Measurements from ENCODE around the gene CTRL. TPM values are rescaled to one million over a fixed set of nuclear protein-coding genes. Genes with fewer than 3 reads are reported as not detected.
A peak's percentile ranks its signal among the peaks of the same experiment; 100 is the strongest.
"Not testable (repeated sequence)": the region's sequence is repeated elsewhere in the genome, so short reads cannot be mapped to it uniquely, and the experiment has no call there.

The CTRL gene
- total and polyA plus RNA-seq, 5 donors from 2014 or later: 0.21 to 8.0 (median 1.1) TPM

GRCh38 chr16:67915496-67915769 lies 16.2 kb downstream of the CTRL start:
- ATAC-seq (ENCODE audit: low read depth in 2 of 2); H3K27me3 ChIP-seq (ENCODE audit: control insufficient read depth, insufficient read depth, low read length); H3K4me1 ChIP-seq (ENCODE audit: control insufficient read depth, insufficient read depth, low read length, poor library complexity, severe bottlenecking); H3K9me3 ChIP-seq (ENCODE audit: control insufficient read depth in 2 of 2, low read length in 2 of 2); H3K27me3 Mint-ChIP-seq; H3K4me3 Mint-ChIP-seq; H3K27ac ChIP-seq (ENCODE audit: insufficient read depth, low read length, poor library complexity, severe bottlenecking); DNase-seq; H3K9me3 Mint-ChIP-seq; H3K4me3 ChIP-seq (ENCODE audit: low read depth, low read length): not testable (repeated sequence)
- Mint-ChIP-seq H3K27ac (peak overlapping the region in 2 of 3 donors; percentile 48 to 88), H3K4me1 (peaks cover 0 to 35% (median 24%) of the 10 kb centered on the region in 4 donors), H3K36me3 (peaks cover 29% of the 10 kb centered on the region)
- H3K36me3 ChIP-seq (ENCODE audit: control insufficient read depth, insufficient read depth, low read length): peaks cover 25% of the 10 kb centered on the region

DNA sequence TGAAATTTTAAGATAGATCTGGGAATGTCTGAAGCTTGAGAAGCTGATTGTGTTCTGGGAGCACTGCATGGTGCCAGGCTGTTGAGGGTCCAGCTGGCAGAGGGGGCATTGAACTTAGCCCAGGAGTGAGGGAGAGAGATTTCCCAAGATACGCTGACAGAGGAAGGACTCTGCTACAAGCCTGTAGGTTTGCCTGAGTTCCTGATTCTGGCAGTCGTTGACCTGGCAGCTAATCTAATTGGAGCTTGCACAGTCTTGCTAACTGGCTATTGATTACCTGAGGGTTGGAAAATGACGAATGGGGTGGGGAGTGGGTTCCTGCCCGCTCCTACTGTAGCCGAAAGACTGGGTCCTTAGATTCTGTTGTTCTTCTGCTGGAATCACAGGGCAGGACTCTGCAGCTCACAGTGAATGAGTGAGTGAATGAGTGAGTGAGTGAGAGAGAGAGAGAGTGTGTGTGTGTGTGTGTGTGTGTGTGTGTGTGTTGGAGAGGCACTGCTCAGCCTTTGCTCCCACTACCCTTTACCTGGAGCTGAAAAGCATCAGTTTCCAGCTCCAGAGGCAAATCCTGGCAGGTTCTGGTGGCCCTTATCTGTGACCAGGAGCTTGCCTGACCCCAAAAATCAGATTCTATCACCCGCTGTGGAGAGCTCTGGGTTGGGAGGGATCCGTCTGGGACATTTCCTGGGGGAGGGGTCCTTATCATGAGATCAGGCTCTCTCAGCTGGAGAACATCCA lies 16.7 kb downstream of the CTRL start:
- ATAC-seq (ENCODE audit: low read depth in 2 of 2) (no peak), DNase-seq (no peak)
- Mint-ChIP-seq H3K4me1 (peaks cover 0 to 38% (median 24%) of the 10 kb centered on the region in 4 donors), H3K9me3 (peaks cover 0 to 3% (median 0%) of the 10 kb centered on the region in 7 donors), H3K27me3 (no peaks in the 10 kb centered on the region), H3K4me3 (no peak overlapping the region), H3K36me3 (peaks cover 29% of the 10 kb centered on the region), H3K27ac (peak overlapping the region; percentile 48 to 88 (median 59))
- Histone ChIP-seq H3K36me3 (ENCODE audit: control insufficient read depth, insufficient read depth, low read length) (peaks cover 26% of the 10 kb centered on the region), H3K27ac (ENCODE audit: insufficient read depth, low read length, poor library complexity, severe bottlenecking) (no peak overlapping the region), H3K27me3 (ENCODE audit: control insufficient read depth, insufficient read depth, low read length) (no peaks in the 10 kb centered on the region), H3K4me3 (ENCODE audit: low read depth, low read length) (no peak overlapping the region), H3K4me1 (ENCODE audit: control insufficient read depth, insufficient read depth, low read length, poor library complexity, severe bottlenecking) (peaks cover 3% of the 10 kb centered on the region), H3K9me3 (ENCODE audit: control insufficient read depth in 2 of 2, low read length in 2 of 2) (no peaks in the 10 kb centered on the region)

DNA sequence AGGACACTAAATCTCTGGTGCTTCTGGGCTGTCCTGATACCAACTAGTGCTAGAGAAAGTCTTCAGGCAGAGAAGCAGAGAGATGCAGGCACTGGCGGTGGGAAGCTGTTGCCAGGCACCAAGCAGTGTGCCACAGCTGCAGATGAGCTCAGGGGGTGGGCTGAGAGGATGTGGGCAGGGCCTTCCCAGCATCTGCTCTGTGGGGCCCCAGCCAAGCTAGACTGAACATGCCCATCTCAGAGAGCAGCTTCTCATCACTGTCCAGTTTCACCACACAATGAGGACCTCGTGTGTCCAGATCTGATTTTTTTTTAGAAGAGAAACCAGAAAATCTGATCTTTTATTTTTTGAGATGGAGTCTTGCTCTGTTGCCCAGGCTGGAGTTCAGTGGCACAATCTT lies 21.5 kb downstream of the CTRL start:
- Histone ChIP-seq H3K9me3 (ENCODE audit: control insufficient read depth in 2 of 2, low read length in 2 of 2) (no peaks in the 10 kb centered on the region), H3K4me3 (ENCODE audit: low read depth, low read length) (no peak overlapping the region), H3K4me1 (ENCODE audit: control insufficient read depth, insufficient read depth, low read length, poor library complexity, severe bottlenecking) (no peaks in the 10 kb centered on the region), H3K27ac (ENCODE audit: insufficient read depth, low read length, poor library complexity, severe bottlenecking) (no peak overlapping the region), H3K36me3 (ENCODE audit: control insufficient read depth, insufficient read depth, low read length) (peaks cover 22% of the 10 kb centered on the region), H3K27me3 (ENCODE audit: control insufficient read depth, insufficient read depth, low read length) (no peaks in the 10 kb centered on the region)
- Mint-ChIP-seq H3K36me3 (peaks cover 19% of the 10 kb centered on the region), H3K27ac (peak overlapping the region in 1 of 3 donors; percentile 38), H3K4me1 (peaks cover 3 to 22% (median 7%) of the 10 kb centered on the region in 4 donors), H3K27me3 (no peaks in the 10 kb centered on the region), H3K4me3 (no peak overlapping the region), H3K9me3 (no peaks in the 10 kb centered on the region)
- peak in 1 of 3 donors; percentile 47 for DNase-seq
- ATAC-seq (ENCODE audit: low read depth in 2 of 2): peak; percentile 70 to 77

- no peaks in the 10 kb centered on the region for H3K4me1 ChIP-seq (ENCODE audit: control insufficient read depth, insufficient read depth, low read length, poor library complexity, severe bottlenecking)
Observed at GRCh38 chr16:67909056-67909742, 22.5 kb downstream of the CTRL start.

DNA sequence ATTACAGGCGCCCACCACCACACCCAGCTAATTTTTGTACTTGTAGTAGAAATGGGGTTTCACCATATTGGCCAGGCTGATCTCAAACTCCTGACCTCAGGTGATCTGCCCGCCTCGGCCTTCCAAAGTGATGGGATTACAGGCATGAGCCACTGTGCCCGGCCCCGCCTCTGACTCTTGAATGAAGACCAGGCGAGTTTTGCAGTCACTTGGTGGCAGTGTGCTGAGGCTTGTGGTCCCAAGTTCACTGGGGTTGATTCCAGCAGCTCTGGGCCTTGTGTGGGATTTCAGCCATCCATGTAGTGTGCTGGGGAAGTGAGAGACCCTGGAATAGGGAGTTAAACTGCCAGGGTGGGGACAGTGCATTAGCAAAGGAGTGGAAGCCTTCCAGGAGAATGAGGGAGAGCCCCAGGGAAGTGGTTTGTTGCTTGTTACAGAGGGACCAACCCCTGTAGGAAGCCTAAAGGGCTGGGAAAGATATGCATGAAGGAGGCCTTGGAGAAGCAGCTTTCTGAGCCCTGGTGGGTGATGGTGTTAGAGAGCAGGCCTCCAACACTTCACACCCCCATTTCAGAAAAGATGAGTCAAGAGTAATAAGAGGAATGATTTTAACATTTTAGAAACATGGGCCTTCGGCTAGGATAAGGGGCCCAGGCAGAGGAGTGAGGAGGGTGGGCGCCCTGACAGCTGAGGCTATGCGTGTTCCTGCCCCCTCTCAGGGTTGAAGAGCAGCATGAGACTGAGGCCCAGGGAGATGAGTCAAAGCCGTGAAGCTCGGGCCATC lies 24.1 kb downstream of the CTRL start:
- Histone ChIP-seq H3K27ac (ENCODE audit: insufficient read depth, low read length, poor library complexity, severe bottlenecking) (no peak overlapping the region), H3K4me3 (ENCODE audit: low read depth, low read length) (no peak overlapping the region), H3K4me1 (ENCODE audit: control insufficient read depth, insufficient read depth, low read length, poor library complexity, severe bottlenecking) (no peaks in the 10 kb centered on the region), H3K9me3 (ENCODE audit: control insufficient read depth in 2 of 2, low read length in 2 of 2) (no peaks in the 10 kb centered on the region), H3K36me3 (ENCODE audit: control insufficient read depth, insufficient read depth, low read length) (peaks cover 22% of the 10 kb centered on the region), H3K27me3 (ENCODE audit: control insufficient read depth, insufficient read depth, low read length) (no peaks in the 10 kb centered on the region)
- Mint-ChIP-seq H3K9me3 (no peaks in the 10 kb centered on the region), H3K4me3 (no peak overlapping the region), H3K27ac (peak overlapping the region in 2 of 3 donors; percentile 20 to 95), H3K4me1 (peaks cover 6 to 25% (median 9%) of the 10 kb centered on the region in 4 donors), H3K36me3 (peaks cover 16% of the 10 kb centered on the region), H3K27me3 (no peaks in the 10 kb centered on the region)
- ATAC-seq (ENCODE audit: low read depth in 2 of 2) (no peak), DNase-seq (no peak)

More at GRCh38 chr16:67909056-67909742, 22.5 kb downstream of the CTRL start:
- Mint-ChIP-seq H3K9me3 (no peaks in the 10 kb centered on the region), H3K36me3 (peaks cover 14% of the 10 kb centered on the region), H3K4me3 (no peak overlapping the region), H3K27me3 (no peaks in the 10 kb centered on the region), H3K27ac (peak overlapping the region in 2 of 3 donors; percentile 15 to 71), H3K4me1 (peaks cover 6 to 19% (median 7%) of the 10 kb centered on the region in 4 donors)
- Histone ChIP-seq H3K9me3 (ENCODE audit: control insufficient read depth in 2 of 2, low read length in 2 of 2) (no peaks in the 10 kb centered on the region), H3K36me3 (ENCODE audit: control insufficient read depth, insufficient read depth, low read length) (peaks cover 22% of the 10 kb centered on the region), H3K4me3 (ENCODE audit: low read depth, low read length) (no peak overlapping the region), H3K27me3 (ENCODE audit: control insufficient read depth, insufficient read depth, low read length) (no peaks in the 10 kb centered on the region), H3K27ac (ENCODE audit: insufficient read depth, low read length, poor library complexity, severe bottlenecking) (no peak overlapping the region)
- no peak for ATAC-seq (ENCODE audit: low read depth in 2 of 2)
- no peak for DNase-seq

DNA sequence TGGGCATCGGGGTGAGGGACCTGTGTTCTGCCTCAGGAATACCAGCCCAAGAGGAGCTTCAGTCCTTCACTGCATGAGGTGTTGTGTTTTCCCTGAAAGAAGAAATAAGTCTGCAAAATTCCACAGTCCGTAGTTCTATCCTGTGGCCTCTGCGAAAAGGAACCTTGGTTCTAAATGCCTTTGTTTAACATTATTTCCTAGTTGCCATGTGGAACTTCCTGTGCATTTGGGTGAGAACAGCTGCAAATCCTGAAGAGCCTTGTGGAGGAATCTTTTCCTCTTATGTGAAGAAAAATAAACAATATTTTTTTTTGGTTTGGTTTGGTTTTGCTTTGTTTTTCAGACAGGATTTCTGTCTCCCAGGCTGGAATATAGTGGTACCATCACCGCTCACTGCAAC lies 28.8 kb downstream of the CTRL start:
- H3K27ac ChIP-seq (ENCODE audit: insufficient read depth, low read length, poor library complexity, severe bottlenecking): no peak overlapping the region
- Mint-ChIP-seq H3K4me1 (peaks cover 6 to 34% (median 15%) of the 10 kb centered on the region in 4 donors), H3K4me3 (no peak overlapping the region), H3K36me3 (peaks cover 13% of the 10 kb centered on the region), H3K27ac (peak overlapping the region in 1 of 3 donors; percentile 58), H3K9me3 (no peaks in the 10 kb centered on the region), H3K27me3 (no peaks in the 10 kb centered on the region)
- ATAC-seq (ENCODE audit: low read depth in 2 of 2): no peak
- H3K9me3 ChIP-seq (ENCODE audit: control insufficient read depth in 2 of 2, low read length in 2 of 2): no peaks in the 10 kb centered on the region
- H3K4me1 ChIP-seq (ENCODE audit: control insufficient read depth, insufficient read depth, low read length, poor library complexity, severe bottlenecking): no peaks in the 10 kb centered on the region
- no peaks in the 10 kb centered on the region for H3K36me3 ChIP-seq (ENCODE audit: control insufficient read depth, insufficient read depth, low read length)
- no peak for DNase-seq
- no peak overlapping the region for H3K4me3 ChIP-seq (ENCODE audit: low read depth, low read length)
- H3K27me3 ChIP-seq (ENCODE audit: control insufficient read depth, insufficient read depth, low read length): no peaks in the 10 kb centered on the region

DNA sequence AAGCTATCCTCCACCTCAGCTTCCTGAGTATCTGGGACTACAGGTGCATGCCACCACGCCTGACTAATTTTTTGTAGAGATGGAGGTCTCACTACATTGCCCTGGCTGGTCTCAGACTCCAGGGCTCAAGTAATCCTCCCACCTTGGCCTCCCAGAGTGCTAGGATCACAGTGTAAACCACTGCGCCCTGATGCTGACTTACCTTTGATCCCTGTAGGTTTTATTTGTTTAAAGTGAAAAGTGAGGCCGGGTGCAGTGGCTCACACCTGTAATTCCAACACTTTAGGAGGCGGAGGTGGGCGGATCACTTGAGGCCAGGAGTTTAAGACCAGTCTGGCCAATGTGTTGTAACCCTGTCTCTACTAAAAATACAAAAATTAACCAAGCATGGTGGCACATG lies 29.9 kb downstream of the CTRL start:
- DNase-seq (no peak), ATAC-seq (ENCODE audit: low read depth in 2 of 2) (no peak)
- no peak overlapping the region for H3K4me3 Mint-ChIP-seq
- H3K27ac Mint-ChIP-seq: no peak overlapping the region
- H3K4me1 Mint-ChIP-seq: peaks cover 6 to 41% (median 23%) of the 10 kb centered on the region in 4 donors
- Histone ChIP-seq H3K27me3 (ENCODE audit: control insufficient read depth, insufficient read depth, low read length) (no peaks in the 10 kb centered on the region), H3K9me3 (ENCODE audit: control insufficient read depth in 2 of 2, low read length in 2 of 2) (no peaks in the 10 kb centered on the region), H3K36me3 (ENCODE audit: control insufficient read depth, insufficient read depth, low read length) (no peaks in the 10 kb centered on the region), H3K4me3 (ENCODE audit: low read depth, low read length) (no peak overlapping the region), H3K27ac (ENCODE audit: insufficient read depth, low read length, poor library complexity, severe bottlenecking) (no peak overlapping the region), H3K4me1 (ENCODE audit: control insufficient read depth, insufficient read depth, low read length, poor library complexity, severe bottlenecking) (no peaks in the 10 kb centered on the region)
- H3K27me3 Mint-ChIP-seq: no peaks in the 10 kb centered on the region
- peaks cover 9% of the 10 kb centered on the region for H3K36me3 Mint-ChIP-seq
- no peaks in the 10 kb centered on the region for H3K9me3 Mint-ChIP-seq
